ENCODE results near the gene KIF6. TPM values are rescaled to one million over a fixed set of nuclear protein-coding genes. Genes with fewer than 3 reads are reported as not detected.

The KIF6 gene
- total and polyA plus RNA-seq, 11 donors, result 0.06 to 0.77 (median 0.48) TPM

- Histone ChIP-seq H3K27me3 (no peaks in the 10 kb centered on the region), H3K4me1 (no peaks in the 10 kb centered on the region), H3K36me3 (no peaks in the 10 kb centered on the region), H3K9me3 (peaks cover 0 to 17% (median 2%) of the 10 kb centered on the region in 12 donors), H3K27ac (no peak overlapping the region), H3K4me3 (no peak overlapping the region)
- intact Hi-C loops (cut with DNase I), result no loop called here
- DNase-seq (no peak), ATAC-seq (no peak)
- 74 to 82% (median 78%) methylated on average over 7 of the region's 7 CpGs for WGBS, 4 donors
- no peak for TF ChIP-seq POLR2A (IDR thresholded peaks at IDR 0.05)
- TF ChIP-seq, protein P1, sequence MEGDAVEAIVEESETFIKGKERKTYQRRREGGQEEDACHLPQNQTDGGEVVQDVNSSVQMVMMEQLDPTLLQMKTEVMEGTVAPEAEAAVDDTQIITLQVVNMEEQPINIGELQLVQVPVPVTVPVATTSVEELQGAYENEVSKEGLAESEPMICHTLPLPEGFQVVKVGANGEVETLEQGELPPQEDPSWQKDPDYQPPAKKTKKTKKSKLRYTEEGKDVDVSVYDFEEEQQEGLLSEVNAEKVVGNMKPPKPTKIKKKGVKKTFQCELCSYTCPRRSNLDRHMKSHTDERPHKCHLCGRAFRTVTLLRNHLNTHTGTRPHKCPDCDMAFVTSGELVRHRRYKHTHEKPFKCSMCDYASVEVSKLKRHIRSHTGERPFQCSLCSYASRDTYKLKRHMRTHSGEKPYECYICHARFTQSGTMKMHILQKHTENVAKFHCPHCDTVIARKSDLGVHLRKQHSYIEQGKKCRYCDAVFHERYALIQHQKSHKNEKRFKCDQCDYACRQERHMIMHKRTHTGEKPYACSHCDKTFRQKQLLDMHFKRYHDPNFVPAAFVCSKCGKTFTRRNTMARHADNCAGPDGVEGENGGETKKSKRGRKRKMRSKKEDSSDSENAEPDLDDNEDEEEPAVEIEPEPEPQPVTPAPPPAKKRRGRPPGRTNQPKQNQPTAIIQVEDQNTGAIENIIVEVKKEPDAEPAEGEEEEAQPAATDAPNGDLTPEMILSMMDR (IDR thresholded peaks at IDR 0.05), result no peak
Observed at GRCh38 chr6:39440039-39440426, 285.2 kb downstream of the KIF6 start.

DNA sequence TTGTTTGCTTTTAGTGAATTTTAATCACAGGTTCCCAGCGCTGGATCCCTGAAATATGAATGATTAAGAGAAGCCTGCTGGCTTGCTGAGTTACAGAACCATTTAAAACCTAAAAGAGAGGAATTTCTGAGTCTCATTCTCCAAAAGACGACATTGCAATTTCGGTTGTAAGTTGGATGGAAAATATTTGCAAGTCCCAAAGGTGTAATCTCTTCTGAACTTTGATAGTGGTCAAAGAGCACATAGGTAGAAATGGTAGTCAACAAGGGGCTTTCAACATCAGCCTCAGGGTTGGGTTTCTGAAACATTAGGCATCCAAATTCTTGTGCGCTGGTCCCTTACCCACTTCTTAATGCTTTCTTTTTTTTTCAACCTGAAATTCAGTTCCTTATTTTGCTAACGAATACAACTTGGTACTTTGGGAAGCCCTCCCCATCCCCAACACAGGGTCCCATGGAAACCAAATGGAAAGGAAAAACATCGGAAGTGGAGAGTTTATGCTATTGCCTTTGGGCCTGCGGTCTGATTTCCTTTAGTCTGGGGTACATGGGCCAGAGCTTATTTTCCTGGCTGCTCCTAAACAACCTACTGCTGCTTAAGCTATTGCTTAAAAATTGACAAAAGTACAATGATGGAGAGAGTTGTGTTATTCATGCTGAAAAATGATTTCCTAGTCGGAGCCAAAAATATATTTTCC, 285.7 kb downstream of the KIF6 start:
- ATAC-seq, result no peak

GRCh38 chr6:39433630-39434029, 291.6 kb downstream of the KIF6 start:
- ATAC-seq, result no peak
- intact Hi-C loops (cut with DNase I), result no loop called here

More for the DNA sequence above, 285.7 kb downstream of the KIF6 start:
- H3K27ac ChIP-seq, result no peak overlapping the region
- no peaks in the 10 kb centered on the region for H3K27me3 ChIP-seq
- intact Hi-C loops (cut with DNase I), result no loop called here
- TF ChIP-seq, protein P1 (IDR thresholded peaks at IDR 0.05), result no peak
- no peak for TF ChIP-seq POLR2A (IDR thresholded peaks at IDR 0.05)
- H3K36me3 ChIP-seq, result no peaks in the 10 kb centered on the region
- H3K4me1 ChIP-seq, result no peaks in the 10 kb centered on the region
- 86 to 87% (median 86%) methylated on average over 8 of the region's 8 CpGs for WGBS, 4 donors
- no peak overlapping the region for H3K4me3 ChIP-seq
- peaks cover 0 to 17% (median 2%) of the 10 kb centered on the region in 12 donors for H3K9me3 ChIP-seq
- no peak for DNase-seq

GRCh38 chr6:39432330-39433025, 292.7 kb downstream of the KIF6 start:
- no peaks in the 10 kb centered on the region for H3K27me3 ChIP-seq
- no peak for TF ChIP-seq POLR2A (IDR thresholded peaks at IDR 0.05)
- TF ChIP-seq, protein P1 (IDR thresholded peaks at IDR 0.05), result no peak
- H3K4me1 ChIP-seq, result peaks cover 0 to 19% (median 8%) of the 10 kb centered on the region in 12 donors
- WGBS, 4 donors, result 79 to 85% (median 84%) methylated on average over 11 of the region's 11 CpGs
- intact Hi-C loops (cut with DNase I), result no loop called here
- no peak for ATAC-seq
- no peak overlapping the region for H3K27ac ChIP-seq
- no peaks in the 10 kb centered on the region for H3K36me3 ChIP-seq
- H3K4me3 ChIP-seq, result no peak overlapping the region
- H3K9me3 ChIP-seq, result peaks cover 0 to 17% (median 2%) of the 10 kb centered on the region in 12 donors
- DNase-seq, result no peak

More at GRCh38 chr6:39433630-39434029, 291.6 kb downstream of the KIF6 start:
- no peak for DNase-seq
- no peak for TF ChIP-seq POLR2A (IDR thresholded peaks at IDR 0.05)
- H3K4me1 ChIP-seq, result peaks cover 0 to 19% (median 8%) of the 10 kb centered on the region in 12 donors
- H3K36me3 ChIP-seq, result no peaks in the 10 kb centered on the region
- 63 to 94% (median 80%) methylated on average over 3 of the region's 3 CpGs for WGBS, 4 donors
- H3K9me3 ChIP-seq, result peaks cover 0 to 17% (median 2%) of the 10 kb centered on the region in 12 donors
- no peak overlapping the region for H3K27ac ChIP-seq
- no peaks in the 10 kb centered on the region for H3K27me3 ChIP-seq
- no peak overlapping the region for H3K4me3 ChIP-seq
